ENCODE data around the gene PPP1R18. TPM values are rescaled to one million over a fixed set of nuclear protein-coding genes. Genes with fewer than 3 reads are reported as not detected.
A peak's percentile ranks its signal among the peaks of the same experiment; 100 is the strongest.

Gene PPP1R18
- total and polyA plus RNA-seq, 8 donors, result 9.0 to 40.3 (median 19.2) TPM

GRCh38 chr6:30691208-30691847, 4.9 kb upstream of the PPP1R18 start:
- H3K4me1 ChIP-seq, result peaks cover 29 to 50% (median 39%) of the 10 kb centered on the region in 4 donors
- 10 to 18% (median 12%) methylated on average over 8 of the region's 8 CpGs for WGBS, 5 donors
- TF ChIP-seq CTCF (IDR thresholded peaks at IDR 0.05) (no peak), EP300 (IDR thresholded peaks at IDR 0.05) (no peak), POLR2A (IDR thresholded peaks at IDR 0.05) (no peak), POLR2AphosphoS5 (IDR thresholded peaks at IDR 0.05) (no peak)
- DNase-seq, result peak in 1 of 2 donors; percentile 29
- intact Hi-C loops (cut with DNase I; ENCODE audit: low total_unique reads), result no loop called here
- peak overlapping the region; percentile 61 to 70 (median 64) for H3K4me3 ChIP-seq
- H3K9me3 ChIP-seq, result no peaks in the 10 kb centered on the region
- peak overlapping the region; percentile 29 to 99 (median 97) for H3K27ac ChIP-seq
- no peaks in the 10 kb centered on the region for H3K36me3 ChIP-seq
- no peaks in the 10 kb centered on the region for H3K27me3 ChIP-seq

GRCh38 chr6:30690403-30691207, 4.2 kb upstream of the PPP1R18 start, which contains the start of gene NRM:
Gene NRM, minus strand, starts transcription at chr6:30690984. Its CDS starts 10 bp downstream, at chr6:30690974.
- Histone ChIP-seq H3K4me1 (peaks cover 29 to 56% (median 39%) of the 10 kb centered on the region in 4 donors), H3K27ac (peak within 1 kb of the TSS; percentile 77 to 99 (median 97)), H3K4me3 (peak within 1 kb of the TSS; percentile 61 to 70 (median 64)), H3K27me3 (no peaks in the 10 kb centered on the region), H3K9me3 (no peaks in the 10 kb centered on the region), H3K36me3 (no peaks in the 10 kb centered on the region)
- 0 to 1% (median 1%) methylated on average over 24 to 40 of the region's 40 CpGs for WGBS, 5 donors
- TF ChIP-seq POLR2AphosphoS5 (IDR thresholded peaks at IDR 0.05) (peak in 2 of 3 donors; percentile 59 to 78), POLR2A (IDR thresholded peaks at IDR 0.05) (no peak), EP300 (IDR thresholded peaks at IDR 0.05) (no peak), CTCF (IDR thresholded peaks at IDR 0.05) (no peak)
- intact Hi-C loops (cut with DNase I; ENCODE audit: low total_unique reads), result no loop called here
- DNase-seq, result peak; percentile 87 to 96

- no peak for TF ChIP-seq CTCF (IDR thresholded peaks at IDR 0.05)
- TF ChIP-seq POLR2AphosphoS5 (IDR thresholded peaks at IDR 0.05), result no peak
- no peak for TF ChIP-seq EP300 (IDR thresholded peaks at IDR 0.05)
- no peak for TF ChIP-seq POLR2A (IDR thresholded peaks at IDR 0.05)
- H3K4me3 ChIP-seq, result peak overlapping the region; percentile 61 to 70 (median 64)
- H3K27me3 ChIP-seq, result no peaks in the 10 kb centered on the region
- WGBS, 5 donors, result 27 to 71% (median 53%) methylated on average over 4 of the region's 4 CpGs
- no peaks in the 10 kb centered on the region for H3K9me3 ChIP-seq
- DNase-seq, result no peak
- peak overlapping the region; percentile 77 to 99 (median 97) for H3K27ac ChIP-seq
- peaks cover 29 to 56% (median 41%) of the 10 kb centered on the region in 4 donors for H3K4me1 ChIP-seq
- H3K36me3 ChIP-seq, result no peaks in the 10 kb centered on the region
- intact Hi-C loops (cut with DNase I; ENCODE audit: low total_unique reads), result no loop called here
These were observed 3.5 kb upstream of the PPP1R18 start for GRCh38 chr6:30689985-30690384.

GRCh38 chr6:30689022-30689865, 2.8 kb upstream of the PPP1R18 start:
- Histone ChIP-seq H3K27me3 (no peaks in the 10 kb centered on the region), H3K4me1 (peaks cover 29 to 56% (median 44%) of the 10 kb centered on the region in 4 donors), H3K9me3 (no peaks in the 10 kb centered on the region), H3K36me3 (no peaks in the 10 kb centered on the region), H3K27ac (peak overlapping the region in 4 of 5 donors; percentile 94 to 99 (median 98)), H3K4me3 (no peak overlapping the region)
- 85 to 89% (median 88%) methylated on average over 10 to 11 of the region's 11 CpGs for WGBS, 5 donors
- TF ChIP-seq CTCF (IDR thresholded peaks at IDR 0.05), result no peak
- TF ChIP-seq POLR2A (IDR thresholded peaks at IDR 0.05), result no peak
- no peak for TF ChIP-seq POLR2AphosphoS5 (IDR thresholded peaks at IDR 0.05)
- TF ChIP-seq EP300 (IDR thresholded peaks at IDR 0.05), result no peak
- intact Hi-C loops (cut with DNase I; ENCODE audit: low total_unique reads), result no loop called here
- no peak for DNase-seq

Measured in stomach (tissue), 9 donors.